Measurements from ENCODE around the gene UBE2QL1. TPM values are rescaled to one million over a fixed set of nuclear protein-coding genes. Genes with fewer than 3 reads are reported as not detected.

The UBE2QL1 gene
- total RNA-seq, 2 experiments from 2014 or later = not detected

- no peaks in the 10 kb centered on the region for H3K36me3 ChIP-seq (ENCODE audit: insufficient read depth, low read length)
- H3K9me3 ChIP-seq (ENCODE audit: low read length) = no peaks in the 10 kb centered on the region
- H3K4me2 ChIP-seq (ENCODE audit: low read length) = no peak overlapping the region
- TF ChIP-seq CTCF (conservative IDR thresholded peaks at IDR 0.05; ENCODE audit: low read length) = no peak
- no peak for TF ChIP-seq EZH2phosphoT487 (IDR thresholded peaks at IDR 0.05; ENCODE audit: borderline replicate concordance, low read depth, low read length)
- intact Hi-C loops (cut with micrococcal nuclease; ENCODE audit: unreplicated experiment) = no loop called here
- no peaks in the 10 kb centered on the region for H3K79me2 ChIP-seq (ENCODE audit: insufficient read depth, low read depth, low read length)
- no peaks in the 10 kb centered on the region for H4K20me1 ChIP-seq (ENCODE audit: insufficient read depth, low read length)
- no peak overlapping the region for H2AFZ ChIP-seq (ENCODE audit: low read length)
- H3K4me1 ChIP-seq (ENCODE audit: insufficient read depth, low read length, poor library complexity, severe bottlenecking) = no peaks in the 10 kb centered on the region
- no peaks in the 10 kb centered on the region for H3K9me2 ChIP-seq (ENCODE audit: insufficient read depth, low read length)
- ChIA-PET CTCF (ENCODE audit: unreplicated experiment) (no interaction called here), POLR2A (interaction anchor here (1.2 kb wide), 1 partner anchor 13 kb away, joined by 5 read pairs; no protein-coding TSS in a partner anchor)
- no peak overlapping the region for H3K27ac ChIP-seq (ENCODE audit: low read depth, low read length, poor library complexity, severe bottlenecking)
- no TSS peak for BruUV-seq (replicated peaks)
- no peak for DNase-seq (ENCODE audit: low spot score)
- no peak overlapping the region for H3K4me3 ChIP-seq (ENCODE audit: low read depth, low read length, poor library complexity, severe bottlenecking)
Measured at GRCh38 chr5:6472792-6473191, 24.1 kb downstream of the UBE2QL1 start.

- TF ChIP-seq CTCF (conservative IDR thresholded peaks at IDR 0.05; ENCODE audit: low read length) (no peak), EZH2phosphoT487 (IDR thresholded peaks at IDR 0.05; ENCODE audit: borderline replicate concordance, low read depth, low read length) (no peak)
- ChIA-PET CTCF (ENCODE audit: unreplicated experiment) (no interaction called here), POLR2A (interaction anchor here (0.7 to 1.2 kb wide), 2 partner anchors 13 to 56 kb away, joined by 3 to 5 read pairs; no protein-coding TSS in a partner anchor)
- intact Hi-C loops (cut with micrococcal nuclease; ENCODE audit: unreplicated experiment) = no loop called here
- no TSS peak for BruUV-seq (replicated peaks)
- H3K36me3 ChIP-seq (ENCODE audit: insufficient read depth, low read length) = no peaks in the 10 kb centered on the region
- DNase-seq (ENCODE audit: low spot score) = no peak
- no peak overlapping the region for H2AFZ ChIP-seq (ENCODE audit: low read length)
- H3K79me2 ChIP-seq (ENCODE audit: insufficient read depth, low read depth, low read length) = no peaks in the 10 kb centered on the region
- H3K4me1 ChIP-seq (ENCODE audit: insufficient read depth, low read length, poor library complexity, severe bottlenecking) = no peaks in the 10 kb centered on the region
- H4K20me1 ChIP-seq (ENCODE audit: insufficient read depth, low read length) = no peaks in the 10 kb centered on the region
- no peak overlapping the region for H3K27ac ChIP-seq (ENCODE audit: low read depth, low read length, poor library complexity, severe bottlenecking)
- H3K9me3 ChIP-seq (ENCODE audit: low read length) = no peaks in the 10 kb centered on the region
- H3K4me3 ChIP-seq (ENCODE audit: low read depth, low read length, poor library complexity, severe bottlenecking) = no peak overlapping the region
- H3K4me2 ChIP-seq (ENCODE audit: low read length) = no peak overlapping the region
- no peaks in the 10 kb centered on the region for H3K9me2 ChIP-seq (ENCODE audit: insufficient read depth, low read length)
Measured at GRCh38 chr5:6473284-6473683, 24.6 kb downstream of the UBE2QL1 start.

GRCh38 chr5:6475626-6476312, 27.1 kb downstream of the UBE2QL1 start:
- Histone ChIP-seq H3K4me3 (ENCODE audit: low read depth, low read length, poor library complexity, severe bottlenecking) (no peak overlapping the region), H3K79me2 (ENCODE audit: insufficient read depth, low read depth, low read length) (no peaks in the 10 kb centered on the region), H4K20me1 (ENCODE audit: insufficient read depth, low read length) (no peaks in the 10 kb centered on the region), H3K9me3 (ENCODE audit: low read length) (no peaks in the 10 kb centered on the region), H2AFZ (ENCODE audit: low read length) (no peak overlapping the region), H3K4me2 (ENCODE audit: low read length) (no peak overlapping the region), H3K4me1 (ENCODE audit: insufficient read depth, low read length, poor library complexity, severe bottlenecking) (no peaks in the 10 kb centered on the region), H3K27ac (ENCODE audit: low read depth, low read length, poor library complexity, severe bottlenecking) (no peak overlapping the region), H3K9me2 (ENCODE audit: insufficient read depth, low read length) (no peaks in the 10 kb centered on the region), H3K36me3 (ENCODE audit: insufficient read depth, low read length) (no peaks in the 10 kb centered on the region)
- TF ChIP-seq EZH2phosphoT487 (IDR thresholded peaks at IDR 0.05; ENCODE audit: borderline replicate concordance, low read depth, low read length) (no peak), CTCF (conservative IDR thresholded peaks at IDR 0.05; ENCODE audit: low read length) (no peak)
- ChIA-PET CTCF (ENCODE audit: unreplicated experiment) (interaction anchor here (0.6 to 0.7 kb wide), 2 partner anchors 11 to 257 kb away, joined by 4 to 8 read pairs; no protein-coding TSS in a partner anchor), POLR2A (interaction anchor here (0.7 to 1.4 kb wide), 2 partner anchors 18 to 88 kb away, joined by 3 to 4 read pairs; no protein-coding TSS in a partner anchor)
- intact Hi-C loops (cut with micrococcal nuclease; ENCODE audit: unreplicated experiment) = no loop called here
- DNase-seq (ENCODE audit: low spot score) = no peak
- no TSS peak for BruUV-seq (replicated peaks)
